Measurements from ENCODE around the gene DCAF10. TPM values are rescaled to one million over a fixed set of nuclear protein-coding genes. Genes with fewer than 3 reads are reported as not detected.
A peak's percentile ranks its signal among the peaks of the same experiment; 100 is the strongest.
"Not testable (repeated sequence)": the region's sequence is repeated elsewhere in the genome, so short reads cannot be mapped to it uniquely, and the experiment has no call there.

DCAF10 gene, protein sequence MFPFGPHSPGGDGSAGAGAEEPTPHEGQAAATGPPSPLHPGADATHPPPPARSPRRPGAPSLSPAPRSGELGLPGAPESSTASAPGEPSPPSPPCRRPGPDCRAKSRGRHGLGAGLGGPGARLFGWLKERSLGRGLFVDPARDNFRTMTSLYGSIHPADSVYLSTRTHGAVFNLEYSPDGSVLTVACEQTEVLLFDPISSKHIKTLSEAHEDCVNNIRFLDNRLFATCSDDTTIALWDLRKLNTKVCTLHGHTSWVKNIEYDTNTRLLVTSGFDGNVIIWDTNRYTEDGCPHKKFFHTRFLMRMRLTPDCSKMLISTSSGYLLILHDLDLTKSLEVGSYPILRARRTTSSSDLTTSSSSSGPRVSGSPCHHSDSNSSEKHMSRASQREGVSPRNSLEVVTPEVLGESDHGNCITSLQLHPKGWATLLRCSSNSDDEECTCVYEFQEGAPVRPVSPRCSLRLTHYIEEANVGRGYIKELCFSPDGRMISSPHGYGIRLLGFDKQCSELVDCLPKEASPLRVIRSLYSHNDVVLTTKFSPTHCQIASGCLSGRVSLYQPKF
- 29.5 to 32.2 TPM (median 31.4 TPM) in 3 replicates for total RNA-seq
- long read RNA-seq, transcript DCAF10-202 (7 exons, 3,862 nt), result major isoform, 48 of 93 reads
- long read RNA-seq, partial matches to known transcripts, result 1 of 93 reads
- long read RNA-seq, other reads (novel, unspliced or antisense), result 44 of 93 reads

DNA sequence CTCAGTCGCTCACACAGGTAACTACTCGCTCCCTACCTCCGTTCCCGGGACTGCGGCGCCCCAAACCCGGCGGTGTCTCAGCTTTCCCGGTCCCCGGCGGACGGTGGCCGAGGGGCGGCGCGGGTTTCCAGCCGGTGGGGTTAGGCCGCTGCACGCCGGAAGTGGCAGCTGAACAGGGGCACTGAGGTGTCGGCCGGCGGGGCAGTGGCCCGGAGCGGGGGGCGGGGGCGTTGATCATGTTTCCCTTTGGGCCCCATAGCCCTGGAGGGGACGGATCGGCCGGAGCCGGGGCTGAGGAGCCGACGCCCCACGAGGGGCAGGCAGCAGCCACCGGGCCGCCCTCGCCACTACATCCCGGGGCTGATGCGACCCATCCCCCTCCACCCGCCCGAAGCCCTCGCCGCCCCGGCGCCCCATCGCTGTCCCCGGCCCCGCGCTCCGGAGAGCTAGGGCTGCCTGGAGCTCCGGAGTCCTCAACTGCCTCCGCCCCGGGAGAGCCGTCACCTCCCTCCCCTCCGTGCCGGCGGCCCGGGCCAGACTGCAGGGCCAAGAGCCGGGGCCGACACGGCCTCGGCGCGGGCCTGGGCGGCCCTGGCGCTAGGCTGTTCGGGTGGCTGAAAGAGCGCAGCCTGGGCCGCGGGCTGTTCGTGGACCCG is at the start of gene DCAF10:
TSS of gene DCAF10 (plus strand) at position 167 of the 656 bp plus-strand sequence. CDS start at position 237, 70 bp downstream.
- TF ChIP-seq, protein P1, sequence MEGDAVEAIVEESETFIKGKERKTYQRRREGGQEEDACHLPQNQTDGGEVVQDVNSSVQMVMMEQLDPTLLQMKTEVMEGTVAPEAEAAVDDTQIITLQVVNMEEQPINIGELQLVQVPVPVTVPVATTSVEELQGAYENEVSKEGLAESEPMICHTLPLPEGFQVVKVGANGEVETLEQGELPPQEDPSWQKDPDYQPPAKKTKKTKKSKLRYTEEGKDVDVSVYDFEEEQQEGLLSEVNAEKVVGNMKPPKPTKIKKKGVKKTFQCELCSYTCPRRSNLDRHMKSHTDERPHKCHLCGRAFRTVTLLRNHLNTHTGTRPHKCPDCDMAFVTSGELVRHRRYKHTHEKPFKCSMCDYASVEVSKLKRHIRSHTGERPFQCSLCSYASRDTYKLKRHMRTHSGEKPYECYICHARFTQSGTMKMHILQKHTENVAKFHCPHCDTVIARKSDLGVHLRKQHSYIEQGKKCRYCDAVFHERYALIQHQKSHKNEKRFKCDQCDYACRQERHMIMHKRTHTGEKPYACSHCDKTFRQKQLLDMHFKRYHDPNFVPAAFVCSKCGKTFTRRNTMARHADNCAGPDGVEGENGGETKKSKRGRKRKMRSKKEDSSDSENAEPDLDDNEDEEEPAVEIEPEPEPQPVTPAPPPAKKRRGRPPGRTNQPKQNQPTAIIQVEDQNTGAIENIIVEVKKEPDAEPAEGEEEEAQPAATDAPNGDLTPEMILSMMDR (IDR thresholded peaks at IDR 0.05), result peak; percentile 21
- peaks cover 27% of the 10 kb centered on the region for H3K4me1 Mint-ChIP-seq (ENCODE audit: low read depth)
- H3K27ac Mint-ChIP-seq (ENCODE audit: unreplicated experiment), result peak within 1 kb of the TSS; percentile 92
- H3K4me3 Mint-ChIP-seq (ENCODE audit: unreplicated experiment), result peak within 1 kb of the TSS; percentile 93
- H3K27me3 Mint-ChIP-seq (ENCODE audit: low read depth), result no peaks in the 10 kb centered on the region
- H3K36me3 Mint-ChIP-seq (ENCODE audit: low read depth), result peaks cover 1% of the 10 kb centered on the region
- no peaks in the 10 kb centered on the region for H3K9me3 Mint-ChIP-seq (ENCODE audit: low read depth)
- peak; percentile 95 for DNase-seq (ENCODE audit: low spot score)

DNA sequence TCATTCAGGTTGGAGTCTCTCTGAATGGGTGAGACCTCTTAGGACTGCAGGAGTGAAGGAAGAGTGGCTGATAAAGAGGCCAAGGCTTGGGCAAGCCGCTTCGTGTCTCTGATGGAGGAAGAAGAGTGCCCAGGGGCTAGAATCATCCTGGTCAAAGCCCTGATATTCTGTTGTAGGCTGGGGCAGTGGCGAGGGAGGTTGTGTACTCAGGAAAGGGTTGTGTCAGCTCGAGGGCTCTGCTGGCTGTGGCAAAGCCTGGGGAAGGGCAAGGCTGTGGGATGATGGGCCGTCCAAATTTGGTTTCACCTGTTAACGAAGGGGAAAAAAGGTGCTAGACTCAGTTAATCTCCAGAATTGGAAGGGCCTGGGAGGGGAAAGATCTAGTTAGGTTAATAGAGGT is 49.4 kb upstream of the DCAF10 start:
- Mint-ChIP-seq H3K36me3 (ENCODE audit: low read depth) (no peaks in the 10 kb centered on the region), H3K4me1 (ENCODE audit: low read depth) (peaks cover 14% of the 10 kb centered on the region), H3K4me3 (ENCODE audit: unreplicated experiment) (no peak overlapping the region), H3K9me3 (ENCODE audit: low read depth) (no peaks in the 10 kb centered on the region), H3K27ac (ENCODE audit: unreplicated experiment) (no peak overlapping the region), H3K27me3 (ENCODE audit: low read depth) (no peaks in the 10 kb centered on the region)
- TF ChIP-seq, protein P1 (IDR thresholded peaks at IDR 0.05), result no peak
- no peak for DNase-seq (ENCODE audit: low spot score)

DNA sequence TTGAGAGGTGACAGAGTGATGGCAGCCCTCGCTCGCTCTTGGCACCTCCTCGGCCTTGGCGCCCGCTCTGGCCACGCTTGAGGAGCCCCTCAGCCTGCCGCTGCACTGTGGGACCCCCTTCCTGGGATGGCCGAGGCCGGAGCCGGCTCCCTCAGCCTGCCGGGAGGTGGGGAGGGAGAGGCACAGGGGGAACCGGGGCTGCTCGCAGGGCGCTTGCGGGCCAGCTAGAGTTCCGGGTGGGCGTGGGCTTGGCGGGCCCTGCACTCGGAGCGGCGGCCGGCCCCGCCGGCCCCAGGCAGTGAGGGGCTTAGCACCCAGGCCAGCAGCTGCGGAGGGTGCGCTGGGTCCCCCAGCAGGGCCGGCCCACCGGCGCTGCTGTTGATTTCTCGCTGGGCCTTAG is 48.9 kb upstream of the DCAF10 start:
- H3K9me3 Mint-ChIP-seq (ENCODE audit: low read depth); H3K27me3 Mint-ChIP-seq (ENCODE audit: low read depth); H3K27ac Mint-ChIP-seq (ENCODE audit: unreplicated experiment); H3K36me3 Mint-ChIP-seq (ENCODE audit: low read depth); DNase-seq (ENCODE audit: low spot score); H3K4me3 Mint-ChIP-seq (ENCODE audit: unreplicated experiment): not testable (repeated sequence)
- H3K4me1 Mint-ChIP-seq (ENCODE audit: low read depth), result peaks cover 14% of the 10 kb centered on the region

DNA sequence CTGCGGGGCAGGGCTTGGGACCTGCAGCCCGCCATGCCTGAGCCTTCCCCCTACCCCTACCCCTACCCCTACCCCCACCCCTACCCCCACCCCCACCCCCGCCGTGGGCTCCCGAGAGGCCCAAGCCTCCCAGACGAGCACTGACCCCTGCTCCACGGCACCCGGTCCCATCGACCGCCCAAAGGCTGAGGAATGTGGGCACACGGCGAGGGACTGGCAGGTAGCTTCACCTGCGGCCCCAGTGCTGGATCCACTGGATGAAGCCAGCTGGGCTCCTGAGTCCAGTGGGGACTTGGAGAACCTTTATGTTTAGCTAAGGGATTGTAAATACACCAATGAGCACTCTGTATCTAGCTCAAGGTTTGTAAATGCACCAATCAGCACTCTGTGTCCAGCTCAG is 48.5 kb upstream of the DCAF10 start:
- H3K36me3 Mint-ChIP-seq (ENCODE audit: low read depth); H3K4me3 Mint-ChIP-seq (ENCODE audit: unreplicated experiment); H3K27ac Mint-ChIP-seq (ENCODE audit: unreplicated experiment); DNase-seq (ENCODE audit: low spot score); H3K27me3 Mint-ChIP-seq (ENCODE audit: low read depth); H3K9me3 Mint-ChIP-seq (ENCODE audit: low read depth): not testable (repeated sequence)
- peaks cover 14% of the 10 kb centered on the region for H3K4me1 Mint-ChIP-seq (ENCODE audit: low read depth)

DNA sequence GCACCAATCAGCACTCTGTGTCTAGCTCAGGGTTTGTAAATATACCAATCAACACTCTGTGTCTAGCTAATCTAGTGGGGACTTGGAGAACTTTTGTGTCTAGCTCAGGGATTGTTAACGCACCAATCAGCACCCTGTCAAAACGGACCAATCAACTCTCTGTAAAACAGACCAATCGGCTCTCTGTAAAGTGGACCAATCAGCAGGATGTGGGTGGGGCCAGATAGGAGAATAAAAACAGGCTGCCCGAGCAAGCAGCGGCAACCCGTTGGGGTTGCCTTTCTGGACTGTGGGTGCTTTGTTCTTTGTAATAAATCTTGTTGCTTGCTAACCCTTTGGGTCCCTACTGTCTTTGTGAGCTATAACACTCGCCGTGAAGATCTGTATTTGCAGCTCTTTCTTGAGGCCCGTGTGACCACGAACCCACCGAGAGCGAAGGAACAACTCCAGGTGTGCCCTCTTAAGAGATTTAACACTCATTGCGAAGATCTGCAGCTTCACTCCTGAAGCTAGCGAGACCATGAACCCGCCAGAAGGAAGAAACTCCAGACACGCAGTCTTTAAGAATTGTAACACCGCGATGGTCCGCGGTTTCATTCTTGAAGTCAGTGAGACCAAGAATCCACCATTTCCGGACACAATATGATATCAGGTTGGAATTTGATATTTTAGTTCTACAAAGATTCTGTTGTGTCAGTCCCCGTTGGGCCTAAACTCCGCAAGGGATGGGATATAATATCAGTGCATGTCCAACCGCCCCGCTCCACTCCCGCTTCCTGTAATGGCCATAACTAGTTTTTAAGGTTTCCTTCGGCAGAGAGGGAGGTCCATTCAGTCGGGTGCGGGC is 47.7 kb upstream of the DCAF10 start:
- Mint-ChIP-seq H3K4me3 (ENCODE audit: unreplicated experiment) (peak overlapping the region; percentile 98), H3K27me3 (ENCODE audit: low read depth) (no peaks in the 10 kb centered on the region), H3K4me1 (ENCODE audit: low read depth) (peaks cover 14% of the 10 kb centered on the region), H3K9me3 (ENCODE audit: low read depth) (no peaks in the 10 kb centered on the region), H3K27ac (ENCODE audit: unreplicated experiment) (peak overlapping the region; percentile 93), H3K36me3 (ENCODE audit: low read depth) (no peaks in the 10 kb centered on the region)
- DNase-seq (ENCODE audit: low spot score), result no peak
- TF ChIP-seq, protein P1 (IDR thresholded peaks at IDR 0.05), result no peak

All from chondrocyte (in vitro differentiated cells).